ENCODE measurements around the gene DSCAM.

The DSCAM gene

GRCh38 chr21:40564318-40564717 is 282.6 kb downstream of the DSCAM start:
- in situ Hi-C loops (cut with HindIII; ENCODE audit: low sequenced_read_pairs), result no loop called here

- in situ Hi-C loops (cut with HindIII; ENCODE audit: low sequenced_read_pairs), result no loop called here
Observed at GRCh38 chr21:40563900-40564299, 283.1 kb downstream of the DSCAM start.

- in situ Hi-C loops (cut with HindIII; ENCODE audit: low sequenced_read_pairs), result no loop called here
Observed at GRCh38 chr21:40562242-40563002, 284.5 kb downstream of the DSCAM start.

- in situ Hi-C loops (cut with HindIII; ENCODE audit: low sequenced_read_pairs), result no loop called here
Observed at GRCh38 chr21:40556442-40556968, 290.5 kb downstream of the DSCAM start.

- in situ Hi-C loops (cut with HindIII; ENCODE audit: low sequenced_read_pairs), result no loop called here
Observed at GRCh38 chr21:40555021-40555528, 291.9 kb downstream of the DSCAM start.

GRCh38 chr21:40553781-40554180 is 293.2 kb downstream of the DSCAM start:
- in situ Hi-C loops (cut with HindIII; ENCODE audit: low sequenced_read_pairs), result no loop called here

GRCh38 chr21:40547906-40548513 is 298.9 kb downstream of the DSCAM start:
- in situ Hi-C loops (cut with HindIII; ENCODE audit: low sequenced_read_pairs), result no loop called here

- in situ Hi-C loops (cut with HindIII; ENCODE audit: low sequenced_read_pairs), result no loop called here
Observed at GRCh38 chr21:40546647-40547046, 300.3 kb downstream of the DSCAM start.

GRCh38 chr21:40540216-40540615 is 306.7 kb downstream of the DSCAM start:
- in situ Hi-C loops (cut with HindIII; ENCODE audit: low sequenced_read_pairs), result no loop called here

- in situ Hi-C loops (cut with HindIII; ENCODE audit: low sequenced_read_pairs), result no loop called here
Observed at GRCh38 chr21:40534886-40535285, 312.1 kb downstream of the DSCAM start.

GRCh38 chr21:40531431-40532110 is 315.4 kb downstream of the DSCAM start:
- in situ Hi-C loops (cut with HindIII; ENCODE audit: low sequenced_read_pairs), result no loop called here

- in situ Hi-C loops (cut with HindIII; ENCODE audit: low sequenced_read_pairs), result no loop called here
Observed at GRCh38 chr21:40531016-40531415, 315.9 kb downstream of the DSCAM start.

GRCh38 chr21:40517646-40518045 is 329.3 kb downstream of the DSCAM start:
- in situ Hi-C loops (cut with HindIII; ENCODE audit: low sequenced_read_pairs), result no loop called here

GRCh38 chr21:40516335-40516734 is 330.6 kb downstream of the DSCAM start:
- in situ Hi-C loops (cut with HindIII; ENCODE audit: low sequenced_read_pairs), result no loop called here

GRCh38 chr21:40512590-40512989 is 334.4 kb downstream of the DSCAM start:
- in situ Hi-C loops (cut with HindIII; ENCODE audit: low sequenced_read_pairs), result no loop called here

GRCh38 chr21:40507978-40508377 is 339.0 kb downstream of the DSCAM start:
- in situ Hi-C loops (cut with HindIII; ENCODE audit: low sequenced_read_pairs), result no loop called here

- in situ Hi-C loops (cut with HindIII; ENCODE audit: low sequenced_read_pairs), result no loop called here
Observed at GRCh38 chr21:40505681-40506080, 341.3 kb downstream of the DSCAM start.

GRCh38 chr21:40505244-40505643 is 341.7 kb downstream of the DSCAM start:
- in situ Hi-C loops (cut with HindIII; ENCODE audit: low sequenced_read_pairs), result no loop called here

- in situ Hi-C loops (cut with HindIII; ENCODE audit: low sequenced_read_pairs), result no loop called here
Observed at GRCh38 chr21:40504825-40505224, 342.1 kb downstream of the DSCAM start.

- in situ Hi-C loops (cut with HindIII; ENCODE audit: low sequenced_read_pairs), result no loop called here
Observed at GRCh38 chr21:40496116-40496515, 350.8 kb downstream of the DSCAM start.

- in situ Hi-C loops (cut with HindIII; ENCODE audit: low sequenced_read_pairs), result no loop called here
Observed at GRCh38 chr21:40490408-40490807, 356.6 kb downstream of the DSCAM start.

GRCh38 chr21:40489001-40489400 is 358.0 kb downstream of the DSCAM start:
- in situ Hi-C loops (cut with HindIII; ENCODE audit: low sequenced_read_pairs), result no loop called here
